ENCODE results near the gene NDUFA12. TPM values are rescaled to one million over a fixed set of nuclear protein-coding genes. Genes with fewer than 3 reads are reported as not detected.

Gene NDUFA12
- total RNA-seq, 1 donor from 2014 or later: 96.5 TPM

- Mint-ChIP-seq H3K27ac (ENCODE audit: unreplicated experiment) (no peak overlapping the region), H3K4me1 (ENCODE audit: unreplicated experiment) (no peaks in the 10 kb centered on the region), H3K27me3 (ENCODE audit: unreplicated experiment) (no peaks in the 10 kb centered on the region), H3K9me3 (ENCODE audit: unreplicated experiment) (no peaks in the 10 kb centered on the region), H3K4me3 (ENCODE audit: unreplicated experiment) (no peak overlapping the region), H3K36me3 (ENCODE audit: low read depth, unreplicated experiment) (peaks cover 4% of the 10 kb centered on the region)
- no peak for DNase-seq (ENCODE audit: low spot score)
- no peak for TF ChIP-seq CTCF (IDR thresholded peaks at IDR 0.05; ENCODE audit: unreplicated experiment)
Observed at GRCh38 chr12:94979941-94980340, 23.6 kb downstream of the NDUFA12 start.

GRCh38 chr12:94977766-94978468 lies 25.6 kb downstream of the NDUFA12 start:
- peaks cover 3% of the 10 kb centered on the region for H3K4me1 Mint-ChIP-seq (ENCODE audit: unreplicated experiment)
- H3K27ac Mint-ChIP-seq (ENCODE audit: unreplicated experiment): no peak overlapping the region
- no peak for TF ChIP-seq CTCF (IDR thresholded peaks at IDR 0.05; ENCODE audit: unreplicated experiment)
- H3K36me3 Mint-ChIP-seq (ENCODE audit: low read depth, unreplicated experiment): peaks cover 2% of the 10 kb centered on the region
- H3K4me3 Mint-ChIP-seq (ENCODE audit: unreplicated experiment): no peak overlapping the region
- H3K27me3 Mint-ChIP-seq (ENCODE audit: unreplicated experiment): no peaks in the 10 kb centered on the region
- DNase-seq (ENCODE audit: low spot score): no peak
- H3K9me3 Mint-ChIP-seq (ENCODE audit: unreplicated experiment): no peaks in the 10 kb centered on the region

GRCh38 chr12:94973221-94973620 lies 30.3 kb downstream of the NDUFA12 start:
- H3K27ac Mint-ChIP-seq (ENCODE audit: unreplicated experiment): no peak overlapping the region
- TF ChIP-seq CTCF (IDR thresholded peaks at IDR 0.05; ENCODE audit: unreplicated experiment): no peak
- H3K36me3 Mint-ChIP-seq (ENCODE audit: low read depth, unreplicated experiment): no peaks in the 10 kb centered on the region
- DNase-seq (ENCODE audit: low spot score): no peak
- peaks cover 8% of the 10 kb centered on the region for H3K4me1 Mint-ChIP-seq (ENCODE audit: unreplicated experiment)
- no peak overlapping the region for H3K4me3 Mint-ChIP-seq (ENCODE audit: unreplicated experiment)
- peaks cover 2% of the 10 kb centered on the region for H3K27me3 Mint-ChIP-seq (ENCODE audit: unreplicated experiment)
- H3K9me3 Mint-ChIP-seq (ENCODE audit: unreplicated experiment): no peaks in the 10 kb centered on the region

DNA sequence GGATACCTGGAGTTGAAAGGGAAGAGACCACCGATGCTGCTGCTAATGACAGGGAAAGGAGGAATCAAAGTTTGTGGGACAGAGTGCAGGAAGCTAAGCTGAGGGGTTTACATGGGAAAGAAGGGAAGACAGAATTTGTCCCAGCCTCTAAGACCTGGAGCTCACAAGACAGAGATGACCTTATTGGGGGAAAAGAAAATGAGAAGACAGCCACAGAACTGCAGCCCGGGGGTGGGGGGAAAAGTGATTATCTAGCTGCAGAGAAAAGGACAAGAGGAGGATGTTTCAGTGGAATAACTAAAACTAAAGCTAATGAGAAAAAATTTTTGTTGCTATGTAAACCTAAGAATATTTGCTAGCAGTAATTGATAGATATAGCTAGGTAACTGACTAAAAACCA lies 30.7 kb downstream of the NDUFA12 start:
- peaks cover 2% of the 10 kb centered on the region for H3K27me3 Mint-ChIP-seq (ENCODE audit: unreplicated experiment)
- H3K36me3 Mint-ChIP-seq (ENCODE audit: low read depth, unreplicated experiment): no peaks in the 10 kb centered on the region
- H3K27ac Mint-ChIP-seq (ENCODE audit: unreplicated experiment): no peak overlapping the region
- peaks cover 8% of the 10 kb centered on the region for H3K4me1 Mint-ChIP-seq (ENCODE audit: unreplicated experiment)
- H3K4me3 Mint-ChIP-seq (ENCODE audit: unreplicated experiment): no peak overlapping the region
- no peak for TF ChIP-seq CTCF (IDR thresholded peaks at IDR 0.05; ENCODE audit: unreplicated experiment)
- DNase-seq (ENCODE audit: low spot score): no peak
- no peaks in the 10 kb centered on the region for H3K9me3 Mint-ChIP-seq (ENCODE audit: unreplicated experiment)

DNA sequence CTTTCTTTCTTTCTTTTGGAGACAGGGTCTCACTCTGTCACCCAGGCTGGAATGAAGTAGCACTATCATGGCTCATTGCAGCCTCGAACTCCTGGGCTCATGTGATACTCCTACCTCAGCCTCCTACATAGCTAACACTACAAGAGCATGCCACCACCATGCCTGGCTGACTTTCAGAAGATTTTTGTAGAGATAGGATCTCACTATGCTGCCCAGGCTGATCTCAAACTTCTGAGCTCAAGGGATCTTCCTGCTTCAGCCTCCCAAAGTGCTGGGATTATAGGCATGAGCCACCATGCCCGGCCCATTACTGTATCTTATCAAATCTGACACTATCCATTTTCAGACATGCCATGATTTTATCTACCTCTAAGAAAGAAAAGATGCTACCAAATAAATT lies 31.6 kb downstream of the NDUFA12 start:
- DNase-seq (ENCODE audit: low spot score): no peak
- Mint-ChIP-seq H3K4me1 (ENCODE audit: unreplicated experiment) (peaks cover 13% of the 10 kb centered on the region), H3K27me3 (ENCODE audit: unreplicated experiment) (peaks cover 5% of the 10 kb centered on the region), H3K4me3 (ENCODE audit: unreplicated experiment) (no peak overlapping the region), H3K9me3 (ENCODE audit: unreplicated experiment) (no peaks in the 10 kb centered on the region), H3K27ac (ENCODE audit: unreplicated experiment) (no peak overlapping the region), H3K36me3 (ENCODE audit: low read depth, unreplicated experiment) (no peaks in the 10 kb centered on the region)
- no peak for TF ChIP-seq CTCF (IDR thresholded peaks at IDR 0.05; ENCODE audit: unreplicated experiment)

Measured in endothelial cell (in vitro differentiated cells).